HEK293 (cell line): Measurements from ENCODE around the gene GHRHR.

Experiments used
- CTCF ChIA-PET: fragments of 350-600 bp; formaldehyde crosslinking; extraction: SDS; loops from one replicate; lab custom pipeline; 2021; ENCODE audit warnings: antibody characterized with exemption; lab: Yijun Ruan, JAX
- POLR2A ChIA-PET: fragments of 300-600 bp; formaldehyde crosslinking; extraction: SDS; loops from one replicate; lab custom pipeline; 2020; ENCODE audit warnings: antibody characterized with exemption, inconsistent platforms; lab: Yijun Ruan, JAX
- H3K27ac ChIP-seq: fragments of 200-500 bp; sonication (Bioruptor generic); 2 replicates; pipeline ENCODE4 v1.5.1; 2014; ENCODE audit warnings: low read depth, low read length, control low read depth, inconsistent platforms; ENCODE audit errors: extremely low read depth
- H3K36me3 ChIP-seq, 2 experiments: fragments of 200-500 bp in 1 of 2; sonication (Bioruptor generic) in 1 of 2; 1 replicate in 1 of 2; 2 replicates in 1 of 2; pipeline ENCODE4 v1.5.1; 2014 to 2017; ENCODE audit warnings: inconsistent platforms in 2 of 2, low read length in 2 of 2; ENCODE audit not compliant: control insufficient read depth in 2 of 2, insufficient read depth in 1 of 2
- H3K4me1 ChIP-seq: fragments of 200-500 bp; sonication (Bioruptor generic); 2 replicates; pipeline ENCODE4 v1.5.1; 2014; ENCODE audit warnings: mild to moderate bottlenecking, low read length, inconsistent platforms; ENCODE audit not compliant: control insufficient read depth, insufficient read depth
- H3K4me3 ChIP-seq: 2 replicates; pipeline ENCODE4 v1.5.1; 2011; ENCODE audit warnings: low read depth, mild to moderate bottlenecking, control low read depth, low read length, moderate library complexity
- H3K9me3 ChIP-seq: fragments of 200-500 bp; sonication (Bioruptor generic); 2 replicates; pipeline ENCODE4 v1.5.1; 2014; ENCODE audit warnings: low read depth, low read length, inconsistent platforms; ENCODE audit not compliant: control insufficient read depth, insufficient read depth
- OSR2 ChIP-seq: fragments of 450-650 bp; formaldehyde crosslinking; IDR thresholded peaks from 2 replicates; pipeline ENCODE4 v1.5.1; 2016; ENCODE audit warnings: missing biosample characterization, missing genetic modification characterization
- YY1 ChIP-seq: fragments of 450-650 bp; formaldehyde crosslinking; IDR thresholded peaks from 2 replicates; pipeline ENCODE4 v1.5.1; 2018; ENCODE audit warnings: missing biosample characterization, missing genetic modification characterization
- ZFP41 ChIP-seq: fragments of 450-650 bp; formaldehyde crosslinking; IDR thresholded peaks from 2 replicates; pipeline ENCODE4 v1.5.1; 2016; ENCODE audit warnings: missing biosample characterization, missing genetic modification characterization, borderline replicate concordance
- ZFP69B ChIP-seq: fragments of 450-650 bp; formaldehyde crosslinking; IDR thresholded peaks from 2 replicates; pipeline ENCODE4 v1.5.1; 2016; ENCODE audit warnings: missing biosample characterization, missing genetic modification characterization
- ZNF132 ChIP-seq: fragments of 450-650 bp; formaldehyde crosslinking; IDR thresholded peaks from 2 replicates; pipeline ENCODE4 v1.5.1; 2017; ENCODE audit warnings: missing biosample characterization, missing genetic modification characterization, borderline replicate concordance
- ZNF133 ChIP-seq: fragments of 450-650 bp; formaldehyde crosslinking; IDR thresholded peaks from 2 replicates; pipeline ENCODE4 v1.5.1; 2016; ENCODE audit warnings: missing biosample characterization, missing genetic modification characterization
- ZNF2 ChIP-seq: fragments of 450-650 bp; formaldehyde crosslinking; IDR thresholded peaks from 2 replicates; pipeline ENCODE4 v1.5.1; 2016; ENCODE audit warnings: missing biosample characterization, missing genetic modification characterization
- ZNF302 ChIP-seq: fragments of 450-650 bp; formaldehyde crosslinking; IDR thresholded peaks from 2 replicates; pipeline ENCODE4 v1.5.1; 2016; ENCODE audit warnings: missing biosample characterization, missing genetic modification characterization, low read depth
- ZNF366 ChIP-seq: fragments of 450-650 bp; formaldehyde crosslinking; conservative IDR thresholded peaks from 2 replicates; pipeline ENCODE4 v1.5.1; 2016; ENCODE audit warnings: missing biosample characterization, missing genetic modification characterization
- ZNF473 ChIP-seq: fragments of 450-650 bp; formaldehyde crosslinking; IDR thresholded peaks from 2 replicates; pipeline ENCODE4 v1.5.1; 2017; ENCODE audit warnings: missing biosample characterization, missing genetic modification characterization
- ZNF549 ChIP-seq: fragments of 450-650 bp; IDR thresholded peaks from 2 replicates; pipeline ENCODE4 v1.5.1; 2018; ENCODE audit warnings: missing biosample characterization, missing genetic modification characterization, mild to moderate bottlenecking, inconsistent platforms, moderate library complexity
- ZNF707 ChIP-seq: fragments of 450-650 bp; formaldehyde crosslinking; IDR thresholded peaks from 2 replicates; pipeline ENCODE4 v1.5.1; 2016; ENCODE audit warnings: missing biosample characterization, missing genetic modification characterization
- TF ChIP-seq, protein P1 (sequence below): fragments of 450-650 bp; formaldehyde crosslinking; IDR thresholded peaks from 2 replicates; pipeline ENCODE4; 2016; ENCODE audit warnings: missing biosample characterization, missing genetic modification characterization
- TF ChIP-seq, protein P2 (sequence below): fragments of 450-650 bp; formaldehyde crosslinking; IDR thresholded peaks from 2 replicates; pipeline ENCODE4 v1.5.1; 2016; ENCODE audit warnings: missing biosample characterization, missing genetic modification characterization
- TF ChIP-seq, protein P3 (sequence below): fragments of 450-650 bp; formaldehyde crosslinking; IDR thresholded peaks from 2 replicates; pipeline ENCODE4 v1.5.1; 2017; ENCODE audit warnings: missing biosample characterization, missing genetic modification characterization
- TF ChIP-seq, protein P4 (sequence below): fragments of 450-650 bp; formaldehyde crosslinking; IDR thresholded peaks from 2 replicates; pipeline ENCODE4 v1.5.1; 2017; ENCODE audit warnings: missing biosample characterization, missing genetic modification characterization
- TF ChIP-seq, protein P5 (sequence below): fragments of 450-650 bp; formaldehyde crosslinking; IDR thresholded peaks from 2 replicates; pipeline ENCODE4 v1.5.1; 2016; ENCODE audit warnings: missing biosample characterization, missing genetic modification characterization

The GHRHR gene

DNA sequence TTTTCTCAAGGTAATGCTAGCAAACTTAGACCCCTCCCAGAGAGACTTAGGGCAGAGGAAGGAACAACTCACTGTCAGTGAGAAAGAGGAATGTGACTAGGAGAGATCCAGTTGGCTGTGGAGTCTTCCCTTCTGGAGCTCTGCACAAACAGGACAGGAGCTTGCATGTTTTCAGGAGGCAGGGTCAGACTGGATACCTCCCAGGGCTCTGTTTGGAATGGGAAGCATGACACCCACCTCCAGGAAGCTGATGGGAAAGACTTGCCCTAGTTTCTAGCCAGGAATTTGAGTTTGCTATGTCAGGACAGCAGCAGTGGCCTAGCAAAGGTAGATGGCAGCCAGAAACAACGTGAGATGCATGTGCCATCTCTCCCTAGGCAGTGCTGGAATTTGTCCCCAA is 40.6 kb downstream of the GHRHR start (continued):
- TF ChIP-seq ZFP69B (tag by site-specific recombination) (no peak), ZNF133 (tag by site-specific recombination) (no peak), ZNF366 (no peak)
- TF ChIP-seq, protein P1, sequence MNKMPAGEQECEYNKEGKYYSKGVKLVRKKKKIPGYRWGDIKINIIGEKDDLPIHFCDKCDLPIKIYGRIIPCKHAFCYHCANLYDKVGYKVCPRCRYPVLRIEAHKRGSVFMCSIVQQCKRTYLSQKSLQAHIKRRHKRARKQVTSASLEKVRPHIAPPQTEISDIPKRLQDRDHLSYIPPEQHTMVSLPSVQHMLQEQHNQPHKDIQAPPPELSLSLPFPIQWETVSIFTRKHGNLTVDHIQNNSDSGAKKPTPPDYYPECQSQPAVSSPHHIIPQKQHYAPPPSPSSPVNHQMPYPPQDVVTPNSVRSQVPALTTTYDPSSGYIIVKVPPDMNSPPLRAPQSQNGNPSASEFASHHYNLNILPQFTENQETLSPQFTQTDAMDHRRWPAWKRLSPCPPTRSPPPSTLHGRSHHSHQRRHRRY (tag by site-specific recombination) = no peak
- TF ChIP-seq, all 188 proteins: peak for 0

DNA sequence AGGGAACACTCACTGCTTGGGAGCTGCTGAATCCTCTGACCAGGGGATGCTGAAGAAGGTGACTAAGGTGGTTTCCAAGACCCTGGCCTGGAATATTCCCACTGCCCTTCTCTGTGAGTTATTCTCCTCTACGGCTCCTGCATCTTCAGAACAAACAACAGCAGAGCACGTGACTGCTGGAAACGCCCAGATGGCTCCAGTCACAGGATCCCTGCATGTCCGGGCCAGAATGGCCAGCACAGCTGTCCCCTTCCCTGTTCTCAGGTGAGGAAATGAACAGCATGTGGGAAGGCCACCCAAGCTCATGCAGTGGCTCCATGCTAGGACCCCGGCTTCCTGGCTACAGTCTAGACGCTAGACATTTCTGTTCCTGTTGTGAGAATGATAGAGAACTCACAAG is 43.1 kb downstream of the GHRHR start:
- Histone ChIP-seq H3K36me3 (no peaks in the 10 kb centered on the region), H3K9me3 (no peaks in the 10 kb centered on the region)
- ChIA-PET POLR2A (no interaction called here), CTCF (interaction anchor here (0.7 to 0.9 kb wide), 2 partner anchors 33 to 52 kb away, joined by 3 read pairs; no protein-coding TSS in a partner anchor)
- TF ChIP-seq ZNF132 (tag by site-specific recombination) (no peak), ZNF302 (tag by site-specific recombination) (no peak), ZNF549 (no peak), ZNF473 (no peak), ZNF2 (tag by site-specific recombination) (no peak), ZNF707 (tag by site-specific recombination) (no peak)
- TF ChIP-seq, protein P2, sequence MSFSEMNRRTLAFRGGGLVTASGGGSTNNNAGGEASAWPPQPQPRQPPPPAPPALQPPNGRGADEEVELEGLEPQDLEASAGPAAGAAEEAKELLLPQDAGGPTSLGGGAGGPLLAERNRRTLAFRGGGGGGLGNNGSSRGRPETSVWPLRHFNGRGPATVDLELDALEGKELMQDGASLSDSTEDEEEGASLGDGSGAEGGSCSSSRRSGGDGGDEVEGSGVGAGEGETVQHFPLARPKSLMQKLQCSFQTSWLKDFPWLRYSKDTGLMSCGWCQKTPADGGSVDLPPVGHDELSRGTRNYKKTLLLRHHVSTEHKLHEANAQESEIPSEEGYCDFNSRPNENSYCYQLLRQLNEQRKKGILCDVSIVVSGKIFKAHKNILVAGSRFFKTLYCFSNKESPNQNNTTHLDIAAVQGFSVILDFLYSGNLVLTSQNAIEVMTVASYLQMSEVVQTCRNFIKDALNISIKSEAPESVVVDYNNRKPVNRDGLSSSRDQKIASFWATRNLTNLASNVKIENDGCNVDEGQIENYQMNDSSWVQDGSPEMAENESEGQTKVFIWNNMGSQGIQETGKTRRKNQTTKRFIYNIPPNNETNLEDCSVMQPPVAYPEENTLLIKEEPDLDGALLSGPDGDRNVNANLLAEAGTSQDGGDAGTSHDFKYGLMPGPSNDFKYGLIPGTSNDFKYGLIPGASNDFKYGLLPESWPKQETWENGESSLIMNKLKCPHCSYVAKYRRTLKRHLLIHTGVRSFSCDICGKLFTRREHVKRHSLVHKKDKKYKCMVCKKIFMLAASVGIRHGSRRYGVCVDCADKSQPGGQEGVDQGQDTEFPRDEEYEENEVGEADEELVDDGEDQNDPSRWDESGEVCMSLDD (tag by site-specific recombination) = no peak
- TF ChIP-seq, protein P3, sequence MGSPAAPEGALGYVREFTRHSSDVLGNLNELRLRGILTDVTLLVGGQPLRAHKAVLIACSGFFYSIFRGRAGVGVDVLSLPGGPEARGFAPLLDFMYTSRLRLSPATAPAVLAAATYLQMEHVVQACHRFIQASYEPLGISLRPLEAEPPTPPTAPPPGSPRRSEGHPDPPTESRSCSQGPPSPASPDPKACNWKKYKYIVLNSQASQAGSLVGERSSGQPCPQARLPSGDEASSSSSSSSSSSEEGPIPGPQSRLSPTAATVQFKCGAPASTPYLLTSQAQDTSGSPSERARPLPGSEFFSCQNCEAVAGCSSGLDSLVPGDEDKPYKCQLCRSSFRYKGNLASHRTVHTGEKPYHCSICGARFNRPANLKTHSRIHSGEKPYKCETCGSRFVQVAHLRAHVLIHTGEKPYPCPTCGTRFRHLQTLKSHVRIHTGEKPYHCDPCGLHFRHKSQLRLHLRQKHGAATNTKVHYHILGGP (tag by site-specific recombination) = no peak
- TF ChIP-seq, protein P4, sequence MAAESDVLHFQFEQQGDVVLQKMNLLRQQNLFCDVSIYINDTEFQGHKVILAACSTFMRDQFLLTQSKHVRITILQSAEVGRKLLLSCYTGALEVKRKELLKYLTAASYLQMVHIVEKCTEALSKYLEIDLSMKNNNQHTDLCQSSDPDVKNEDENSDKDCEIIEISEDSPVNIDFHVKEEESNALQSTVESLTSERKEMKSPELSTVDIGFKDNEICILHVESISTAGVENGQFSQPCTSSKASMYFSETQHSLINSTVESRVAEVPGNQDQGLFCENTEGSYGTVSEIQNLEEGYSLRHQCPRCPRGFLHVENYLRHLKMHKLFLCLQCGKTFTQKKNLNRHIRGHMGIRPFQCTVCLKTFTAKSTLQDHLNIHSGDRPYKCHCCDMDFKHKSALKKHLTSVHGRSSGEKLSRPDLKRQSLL = no peak
- TF ChIP-seq, all 188 proteins: peak for 0
- no peak overlapping the region for H3K27ac ChIP-seq
- H3K4me1 ChIP-seq = no peaks in the 10 kb centered on the region
- H3K4me3 ChIP-seq = no peak overlapping the region

DNA sequence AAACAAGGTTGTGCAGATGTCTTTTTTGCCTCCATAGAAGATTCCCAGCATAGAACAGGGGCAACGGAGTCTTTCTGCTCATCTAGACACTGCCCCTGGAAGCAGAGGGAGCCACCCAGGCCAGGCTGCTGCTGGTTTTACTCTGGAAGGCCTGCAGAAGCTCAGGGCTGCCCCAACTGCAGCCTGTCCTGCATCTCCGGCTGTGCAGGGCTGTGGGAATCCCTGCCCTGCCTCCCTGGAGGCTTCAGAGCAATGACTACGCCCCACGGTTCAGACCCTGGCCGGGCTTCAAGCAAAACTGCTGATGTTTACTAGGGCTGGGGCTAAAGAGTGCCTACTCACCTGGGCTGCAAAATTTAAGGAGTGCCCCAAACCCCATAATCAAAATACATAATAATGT is 43.9 kb downstream of the GHRHR start:
- ChIA-PET CTCF (interaction anchor here (0.9 kb wide), 1 partner anchor 34 kb away, joined by 3 read pairs; no protein-coding TSS in a partner anchor), POLR2A (no interaction called here)

More for the DNA sequence above, 43.9 kb downstream of the GHRHR start:
- Histone ChIP-seq H3K4me1 (no peaks in the 10 kb centered on the region), H3K9me3 (no peaks in the 10 kb centered on the region), H3K4me3 (no peak overlapping the region), H3K27ac (no peak overlapping the region), H3K36me3 (no peaks in the 10 kb centered on the region)
- TF ChIP-seq ZNF302 (tag by site-specific recombination) (no peak), YY1 (tag by site-specific recombination) (no peak), OSR2 (tag by site-specific recombination) (no peak), ZFP41 (no peak)
- TF ChIP-seq, protein P5, sequence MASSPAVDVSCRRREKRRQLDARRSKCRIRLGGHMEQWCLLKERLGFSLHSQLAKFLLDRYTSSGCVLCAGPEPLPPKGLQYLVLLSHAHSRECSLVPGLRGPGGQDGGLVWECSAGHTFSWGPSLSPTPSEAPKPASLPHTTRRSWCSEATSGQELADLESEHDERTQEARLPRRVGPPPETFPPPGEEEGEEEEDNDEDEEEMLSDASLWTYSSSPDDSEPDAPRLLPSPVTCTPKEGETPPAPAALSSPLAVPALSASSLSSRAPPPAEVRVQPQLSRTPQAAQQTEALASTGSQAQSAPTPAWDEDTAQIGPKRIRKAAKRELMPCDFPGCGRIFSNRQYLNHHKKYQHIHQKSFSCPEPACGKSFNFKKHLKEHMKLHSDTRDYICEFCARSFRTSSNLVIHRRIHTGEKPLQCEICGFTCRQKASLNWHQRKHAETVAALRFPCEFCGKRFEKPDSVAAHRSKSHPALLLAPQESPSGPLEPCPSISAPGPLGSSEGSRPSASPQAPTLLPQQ (tag by site-specific recombination) = no peak
- TF ChIP-seq, protein P1 (tag by site-specific recombination) = no peak
